ENCODE results near the gene NUAK2.

NUAK2 gene

GRCh38 chr1:205279986-205280385 is 41.6 kb downstream of the NUAK2 start:
- in situ Hi-C loops (cut with MboI; ENCODE audit: low sequenced_read_pairs) = no loop called here

DNA sequence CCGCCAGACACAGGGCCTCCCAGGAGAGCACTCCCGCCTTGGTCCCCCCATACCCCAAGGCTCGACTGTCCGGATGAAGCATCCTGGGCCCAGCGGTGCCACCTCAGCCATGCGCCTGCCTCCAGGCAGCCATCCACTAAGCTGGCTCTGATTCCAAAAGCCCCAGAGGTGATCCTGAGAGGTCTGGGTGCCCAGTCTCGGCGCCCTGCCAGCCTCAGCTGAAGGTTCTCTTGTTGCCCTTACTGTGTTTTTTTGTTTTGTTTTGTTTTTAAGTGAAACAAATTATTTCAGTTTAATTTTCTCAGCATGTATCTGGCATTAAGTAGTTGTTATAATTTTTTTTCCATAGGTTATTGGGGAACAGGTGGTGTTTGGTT is 44.9 kb downstream of the NUAK2 start:
- in situ Hi-C loops (cut with MboI; ENCODE audit: low sequenced_read_pairs) = no loop called here

DNA sequence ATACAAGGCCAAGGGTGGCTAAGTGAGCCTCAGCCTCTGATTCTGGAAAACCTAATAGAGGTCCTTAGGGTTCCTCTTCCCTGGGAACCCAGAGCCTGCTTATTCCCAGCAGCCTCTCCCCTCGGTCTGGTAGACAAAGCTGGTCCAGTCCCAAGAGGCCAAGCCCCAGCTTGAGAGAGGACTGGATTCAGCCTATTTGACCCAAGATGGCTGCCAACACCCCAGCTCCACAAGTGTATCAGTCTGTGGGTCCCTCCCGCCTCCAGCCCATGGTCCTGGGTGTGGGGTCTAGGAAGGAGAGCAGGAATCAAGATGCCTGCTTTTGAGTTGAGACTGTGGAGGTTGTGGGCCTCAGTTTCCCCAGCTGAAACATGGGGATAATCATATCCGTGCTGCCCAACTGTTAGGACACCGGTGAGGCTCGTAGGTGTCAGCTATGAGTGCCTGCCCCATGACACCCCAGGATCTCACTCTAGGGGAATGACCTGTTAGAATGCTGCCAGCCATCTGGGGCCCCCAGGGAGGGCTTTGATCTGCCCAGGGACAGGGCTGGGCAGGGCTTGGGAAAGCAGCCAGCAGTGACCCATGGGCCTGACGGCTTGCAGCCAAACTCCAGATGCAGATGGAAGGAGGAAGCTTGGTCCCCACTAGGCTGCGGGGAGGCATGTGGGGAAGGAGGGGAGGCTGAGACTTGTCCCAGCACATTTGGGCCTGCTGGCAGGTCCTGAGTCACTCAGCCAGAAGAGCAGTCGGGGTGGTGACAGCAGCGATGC is 45.4 kb downstream of the NUAK2 start:
- in situ Hi-C loops (cut with MboI; ENCODE audit: low sequenced_read_pairs) = no loop called here

- in situ Hi-C loops (cut with MboI; ENCODE audit: low sequenced_read_pairs) = no loop called here
These were observed 46.4 kb downstream of the NUAK2 start for GRCh38 chr1:205275133-205275532.

DNA sequence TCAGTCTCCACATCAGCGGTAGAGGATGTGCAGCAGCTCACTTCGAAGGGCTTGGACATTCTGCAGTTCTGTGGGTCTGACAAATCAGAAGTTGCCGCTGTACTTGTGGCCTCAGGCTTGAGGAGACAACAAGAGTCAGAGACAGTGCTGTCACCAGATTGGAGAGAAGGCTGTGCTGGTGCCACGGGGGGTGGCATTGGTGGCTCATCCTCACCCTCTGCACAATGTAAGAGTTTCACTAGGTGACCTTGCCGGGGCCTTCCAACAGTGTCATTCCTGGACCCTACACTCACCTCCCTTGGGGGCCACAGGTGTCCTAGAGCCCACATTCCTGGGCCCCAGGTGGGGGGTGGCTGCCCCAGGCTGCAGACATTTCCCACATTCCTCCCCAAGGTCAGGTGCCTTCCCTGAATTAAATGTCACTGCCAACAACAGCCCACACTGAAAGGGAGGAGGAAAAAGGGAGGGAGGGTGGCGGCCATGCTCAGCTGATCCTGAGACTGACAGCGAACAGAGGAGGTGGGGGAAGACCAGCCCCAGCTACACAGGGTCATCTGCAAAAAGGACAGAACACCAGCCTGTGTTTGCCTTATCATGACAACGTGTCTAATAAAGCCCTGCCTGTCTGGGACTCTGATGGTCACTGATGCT is 47.4 kb downstream of the NUAK2 start:
- in situ Hi-C loops (cut with MboI; ENCODE audit: low sequenced_read_pairs) = no loop called here

DNA sequence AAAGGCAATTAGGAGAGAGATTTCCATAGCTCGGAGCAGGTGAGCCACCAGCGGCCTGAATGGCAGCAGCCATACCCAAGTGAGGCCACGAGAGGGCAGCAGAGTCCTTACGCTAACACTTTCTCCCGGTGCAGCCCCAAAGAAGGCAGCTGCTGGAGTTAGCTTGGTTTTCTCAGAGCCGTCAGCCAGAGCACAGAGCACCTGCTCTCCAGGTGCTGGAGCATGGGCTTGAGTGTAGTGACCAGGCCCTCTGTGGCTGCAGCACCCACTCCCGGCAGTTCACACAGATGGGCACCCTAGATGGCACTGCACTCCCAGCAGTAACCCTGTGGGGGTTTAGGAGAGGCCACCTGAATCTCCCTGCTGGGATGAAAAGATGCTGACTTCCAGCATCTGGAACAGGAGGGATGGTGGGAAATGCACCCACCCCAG is 48.0 kb downstream of the NUAK2 start:
- in situ Hi-C loops (cut with MboI; ENCODE audit: low sequenced_read_pairs) = no loop called here

DNA sequence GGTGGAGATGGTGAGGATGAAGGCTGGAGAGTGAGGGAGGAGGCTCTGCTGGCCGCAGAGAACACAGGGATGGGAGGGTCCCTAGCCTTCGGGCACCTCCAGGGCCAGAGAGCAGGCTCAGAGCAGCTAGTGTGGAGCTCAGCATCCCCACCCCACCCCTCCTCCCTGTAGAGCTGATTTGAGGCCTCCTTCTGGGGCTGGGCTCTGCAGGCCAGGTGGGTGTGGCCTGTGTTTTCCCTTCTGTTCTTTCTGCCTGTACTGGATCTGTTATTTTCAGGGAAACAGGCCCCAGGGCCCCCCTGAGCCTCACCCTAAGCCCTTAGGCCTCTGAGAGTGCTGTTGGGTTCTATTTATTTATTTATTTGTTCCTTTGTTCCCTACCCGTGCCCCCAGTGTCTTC is 49.0 kb downstream of the NUAK2 start:
- in situ Hi-C loops (cut with MboI; ENCODE audit: low sequenced_read_pairs) = no loop called here

DNA sequence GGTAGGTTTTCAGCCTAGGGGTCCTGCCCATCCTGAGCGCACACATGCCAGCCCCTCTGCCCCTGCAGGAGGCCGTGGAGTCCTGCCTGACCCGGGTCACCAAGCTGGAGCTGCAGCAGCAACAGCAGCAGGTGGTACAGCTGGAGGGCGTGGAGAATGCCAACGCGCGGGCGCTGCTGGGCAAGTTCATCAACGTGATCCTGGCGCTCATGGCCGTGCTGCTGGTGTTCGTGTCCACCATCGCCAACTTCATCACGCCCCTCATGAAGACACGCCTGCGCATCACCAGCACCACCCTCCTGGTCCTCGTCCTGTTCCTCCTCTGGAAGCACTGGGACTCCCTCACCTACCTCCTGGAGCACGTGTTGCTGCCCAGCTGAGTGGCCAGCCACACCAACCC is 49.8 kb downstream of the NUAK2 start:
- in situ Hi-C loops (cut with MboI; ENCODE audit: low sequenced_read_pairs) = no loop called here

- in situ Hi-C loops (cut with MboI; ENCODE audit: low sequenced_read_pairs) = no loop called here
These were observed 50.3 kb downstream of the NUAK2 start for GRCh38 chr1:205271277-205271676.

- in situ Hi-C loops (cut with MboI; ENCODE audit: low sequenced_read_pairs) = no loop called here
These were observed 50.8 kb downstream of the NUAK2 start for GRCh38 chr1:205270764-205271163.

- in situ Hi-C loops (cut with MboI; ENCODE audit: low sequenced_read_pairs) = no loop called here
These were observed 51.3 kb downstream of the NUAK2 start for GRCh38 chr1:205270271-205270670.

DNA sequence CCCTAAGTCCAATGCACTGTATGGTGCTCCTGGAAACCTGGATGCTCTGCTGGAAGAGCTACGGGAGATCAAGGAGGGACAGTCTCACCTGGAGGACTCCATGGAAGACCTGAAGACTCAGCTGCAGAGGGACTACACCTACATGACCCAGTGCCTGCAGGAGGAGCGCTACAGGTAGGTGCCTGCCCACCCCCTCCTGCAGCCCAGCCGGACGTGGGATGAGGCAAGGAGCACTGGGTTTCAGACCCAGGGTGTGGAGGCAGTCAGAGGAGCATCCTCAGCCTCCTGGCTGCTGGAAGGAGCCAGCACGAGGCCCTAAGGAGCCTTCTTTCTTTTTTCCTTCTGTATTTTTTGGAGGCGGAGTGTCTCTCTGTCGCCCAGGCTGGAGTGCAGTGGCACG is 51.8 kb downstream of the NUAK2 start:
- in situ Hi-C loops (cut with MboI; ENCODE audit: low sequenced_read_pairs) = no loop called here

- in situ Hi-C loops (cut with MboI; ENCODE audit: low sequenced_read_pairs) = no loop called here
These were observed 52.5 kb downstream of the NUAK2 start for GRCh38 chr1:205268846-205269680.

GRCh38 chr1:205267306-205267902 is 54.1 kb downstream of the NUAK2 start:
- in situ Hi-C loops (cut with MboI; ENCODE audit: low sequenced_read_pairs) = no loop called here

DNA sequence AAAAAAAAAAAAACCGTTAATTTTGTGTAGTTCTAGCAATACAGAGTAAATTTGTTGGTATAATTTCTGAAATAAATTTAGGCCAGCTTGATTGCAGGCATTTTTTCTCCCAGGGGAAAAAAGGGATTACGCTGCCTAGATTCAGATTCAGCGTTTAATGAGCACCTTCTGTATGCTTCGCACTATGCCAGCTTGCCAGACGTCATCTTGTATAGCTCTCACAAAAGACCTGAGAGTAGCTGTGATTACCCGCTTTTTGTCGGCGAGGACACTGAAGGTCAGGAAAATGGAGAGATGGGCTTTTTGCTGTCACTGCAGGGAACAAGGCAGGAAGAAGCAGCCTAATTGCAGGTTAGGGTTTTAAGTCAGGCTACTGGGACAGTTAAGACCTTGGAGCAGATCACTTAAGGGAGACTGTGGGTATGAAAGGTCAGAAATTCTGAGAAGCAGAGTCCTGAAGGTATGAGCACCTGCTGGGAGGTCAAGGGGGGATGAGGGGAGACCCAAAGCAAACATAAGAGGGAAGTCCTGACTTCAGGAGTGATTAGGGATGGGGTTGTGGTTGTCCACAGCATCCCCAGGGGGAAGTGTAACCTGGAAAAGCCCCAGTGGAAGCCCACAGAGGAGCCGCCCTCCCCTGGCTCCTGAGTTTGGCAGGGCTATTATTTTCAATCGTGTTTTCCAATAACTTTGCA is 54.8 kb downstream of the NUAK2 start:
- in situ Hi-C loops (cut with MboI; ENCODE audit: low sequenced_read_pairs) = no loop called here

GRCh38 chr1:205263580-205264190 is 57.9 kb downstream of the NUAK2 start:
- in situ Hi-C loops (cut with MboI; ENCODE audit: low sequenced_read_pairs) = no loop called here

DNA sequence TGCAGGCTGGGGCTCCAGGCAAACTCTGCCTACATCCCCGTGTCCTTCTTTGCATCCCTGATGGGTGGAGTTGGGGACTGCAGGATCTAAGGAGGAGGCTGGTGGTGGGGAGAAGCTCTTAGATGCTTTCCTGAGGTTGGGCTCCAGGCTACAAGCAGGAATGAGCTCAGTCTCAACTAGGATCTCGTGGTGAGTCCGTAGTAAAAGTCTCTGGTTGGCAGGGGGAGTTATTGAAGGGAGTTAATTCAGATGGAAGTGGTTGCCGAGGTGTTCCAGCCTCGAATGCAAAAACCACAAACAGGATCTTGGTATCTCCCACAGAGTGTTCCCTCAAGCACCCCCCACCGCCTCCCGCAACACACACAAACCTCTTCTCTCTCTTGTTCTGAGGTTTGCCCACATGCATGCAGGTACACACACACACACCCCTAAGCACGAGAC is 58.8 kb downstream of the NUAK2 start:
- in situ Hi-C loops (cut with MboI; ENCODE audit: low sequenced_read_pairs) = no loop called here

DNA sequence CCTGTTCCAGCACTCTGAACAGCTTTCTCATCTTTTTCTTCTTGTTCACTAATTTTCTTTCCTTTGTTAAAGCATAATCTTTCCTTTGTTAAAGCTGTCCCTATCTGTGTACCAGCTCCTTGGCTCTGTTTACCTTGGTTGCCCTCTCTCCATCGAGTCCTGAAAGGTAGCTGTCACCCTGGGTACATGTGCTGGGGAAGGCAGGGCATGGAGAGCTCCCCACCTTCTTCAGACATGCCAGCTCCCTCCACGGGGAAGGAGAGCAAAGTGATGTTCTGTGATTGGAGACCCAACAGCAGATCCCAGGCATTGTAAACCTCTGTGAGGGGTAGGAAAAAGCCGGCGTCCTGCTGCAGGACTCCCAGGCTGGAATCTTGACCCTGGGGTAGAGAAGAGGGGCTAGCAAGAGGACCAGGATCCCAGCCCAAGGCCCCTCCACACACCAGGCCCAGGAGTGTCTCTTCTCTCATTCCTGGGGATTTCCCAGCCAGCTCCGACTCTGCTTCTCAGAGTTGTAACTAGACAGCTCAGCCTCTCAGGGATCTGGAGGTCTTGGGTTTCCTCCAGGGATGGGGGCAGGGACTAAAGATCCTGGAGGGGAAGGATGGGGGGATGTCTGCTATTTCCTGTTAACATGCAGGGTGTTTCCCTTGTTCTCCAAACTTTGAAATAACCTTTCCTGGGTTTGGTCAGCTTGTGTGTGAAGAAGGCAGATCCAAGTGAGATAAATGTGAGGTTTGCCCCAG is 59.4 kb downstream of the NUAK2 start:
- in situ Hi-C loops (cut with MboI; ENCODE audit: low sequenced_read_pairs) = no loop called here

DNA sequence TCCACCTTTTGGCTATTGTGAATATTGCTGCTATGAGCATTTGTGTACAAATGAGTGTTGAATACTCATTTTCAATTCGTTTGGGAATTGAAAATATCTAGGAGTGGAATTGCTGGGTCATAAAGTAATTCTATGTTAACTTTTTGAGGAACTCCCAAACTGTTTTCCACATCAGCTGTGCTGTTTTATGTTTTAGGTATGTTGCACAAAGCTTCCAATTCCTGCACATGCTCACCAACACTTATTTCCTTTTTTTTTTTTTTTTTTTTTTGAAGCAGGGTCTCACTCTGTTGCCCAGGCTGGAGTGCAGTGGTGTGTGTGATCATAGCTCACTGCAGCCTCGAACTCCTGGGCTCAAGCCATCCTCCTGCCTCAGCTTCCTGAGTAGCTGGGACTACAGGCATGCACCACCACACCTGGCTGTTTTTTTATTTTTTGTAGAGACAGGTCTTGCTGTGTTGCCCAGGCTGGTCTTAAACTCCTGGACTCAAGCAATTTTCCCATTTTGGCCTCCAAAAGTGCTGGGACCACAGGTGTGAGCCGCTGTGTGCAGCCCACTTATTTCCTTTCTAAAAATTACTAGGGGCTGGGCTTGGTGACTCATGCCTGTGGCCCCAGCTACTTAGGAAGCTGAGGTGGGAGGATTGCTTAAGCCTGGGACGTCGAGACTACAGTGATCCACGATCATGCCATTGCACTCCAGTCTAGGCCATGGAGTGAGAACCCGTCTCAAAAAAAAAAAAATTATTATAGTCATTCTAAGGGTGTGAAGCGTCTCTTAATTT is 60.4 kb downstream of the NUAK2 start:
- in situ Hi-C loops (cut with MboI; ENCODE audit: low sequenced_read_pairs) = no loop called here
